Measurements from ENCODE around the gene UACA.
"Not testable (repeated sequence)": the region's sequence is repeated elsewhere in the genome, so short reads cannot be mapped to it uniquely, and the experiment has no call there.

UACA gene

GRCh38 chr15:70703096-70703878 lies 60.1 kb downstream of the UACA start:
- no peak for DNase-seq

- DNase-seq: no peak
Observed at GRCh38 chr15:70702584-70702983, 60.8 kb downstream of the UACA start.

GRCh38 chr15:70701891-70702568 lies 61.3 kb downstream of the UACA start:
- DNase-seq: no peak

- no peak for DNase-seq
Observed at GRCh38 chr15:70701171-70701570, 62.2 kb downstream of the UACA start.

- DNase-seq: no peak
Observed at GRCh38 chr15:70699890-70700289, 63.5 kb downstream of the UACA start.

- no peak for DNase-seq
Observed at GRCh38 chr15:70698836-70699390, 64.4 kb downstream of the UACA start.

- no peak for DNase-seq
Observed at GRCh38 chr15:70698426-70698825, 64.9 kb downstream of the UACA start.

- no peak for DNase-seq
Observed at GRCh38 chr15:70690491-70691276, 72.7 kb downstream of the UACA start.

- no peak for DNase-seq
Observed at GRCh38 chr15:70690021-70690420, 73.3 kb downstream of the UACA start.

- no peak for DNase-seq
Observed at GRCh38 chr15:70687482-70687881, 75.9 kb downstream of the UACA start.

- no peak for DNase-seq
Observed at GRCh38 chr15:70680817-70681216, 82.5 kb downstream of the UACA start.

GRCh38 chr15:70679919-70680231 lies 83.5 kb downstream of the UACA start:
- no peak for DNase-seq

- DNase-seq: no peak
Observed at GRCh38 chr15:70672081-70672480, 91.3 kb downstream of the UACA start.

- no peak for DNase-seq
Observed at GRCh38 chr15:70670680-70671079, 92.7 kb downstream of the UACA start.

GRCh38 chr15:70669966-70670658 lies 93.2 kb downstream of the UACA start:
- DNase-seq: no peak

GRCh38 chr15:70669006-70669602 lies 94.3 kb downstream of the UACA start:
- DNase-seq: no peak

- no peak for DNase-seq
Observed at GRCh38 chr15:70665599-70665998, 97.8 kb downstream of the UACA start.

- DNase-seq: no peak
Observed at GRCh38 chr15:70664494-70664893, 98.9 kb downstream of the UACA start.

- DNase-seq: not testable (repeated sequence)
Observed at GRCh38 chr15:70663069-70663468, 100.3 kb downstream of the UACA start.

GRCh38 chr15:70659662-70660061 lies 103.7 kb downstream of the UACA start:
- no peak for DNase-seq

- no peak for DNase-seq
Observed at GRCh38 chr15:70658641-70659040, 104.7 kb downstream of the UACA start.

GRCh38 chr15:70653426-70653825 lies 109.9 kb downstream of the UACA start:
- DNase-seq: no peak

GRCh38 chr15:70652341-70652740 lies 111.0 kb downstream of the UACA start:
- no peak for DNase-seq
